HepG2 (cell line): ENCODE results near the gene ST6GALNAC3. TPM values are rescaled to one million over a fixed set of nuclear protein-coding genes. Genes with fewer than 3 reads are reported as not detected.

Source experiments
- ATAC-seq: fragments of 200-7000 bp; cut with Tn5 transposase; 3 replicates; pipeline ENCODE4 v1.9.1; 2020; ENCODE audit warnings: mild to moderate bottlenecking, moderate library complexity
- BruUV-seq: library from RNA; stranded (reverse); fragments of 400-500 nt; replicated peaks from 2 replicates; lab custom pipeline; 2021; lab: Mats Ljungman, UMichigan
- CTCF ChIA-PET: fragments of 300-600 bp; formaldehyde crosslinking; extraction: SDS; loops from one replicate; lab custom pipeline; 2021; ENCODE audit warnings: low total read pairs, inconsistent platforms, low intra/inter-chr PET ratio; lab: Yijun Ruan, JAX
- POLR2A ChIA-PET: fragments of 350-600 bp; sonication (Branson Sonifier 250); formaldehyde crosslinking; loops from one replicate; lab custom pipeline; 2020; ENCODE audit warnings: antibody characterized with exemption, inconsistent platforms; lab: Yijun Ruan, JAX
- DNase-seq: peaks from one replicate; pipeline ENCODE4 v3.0.0-alpha.2; 2015; ENCODE audit warnings: low spot score
- FAIRE-seq: peaks from 3 replicates; lab custom pipeline; 2011; peaks lifted over from hg19 to GRCh38; lab: Jason Lieb, UNC
- H2AFZ ChIP-seq: one replicate; pipeline ENCODE4 v1.6.1; 2011; ENCODE audit warnings: low read length, inconsistent platforms
- H3K27ac ChIP-seq: fragments of 300-600 bp; 3 replicates; pipeline ENCODE4 v1.8.0; 2011; ENCODE audit warnings: mixed run types, mild to moderate bottlenecking, mixed read lengths, low read length, inconsistent platforms; ENCODE audit not compliant: insufficient read depth; ENCODE audit errors: extremely low read length
- H3K27me3 ChIP-seq, 2 experiments: fragments of 200-600 bp in 1 of 2; 2 replicates in 1 of 2; 3 replicates in 1 of 2; pipeline versions ENCODE4 v1.6.0 to v1.8.0; 2011; ENCODE audit warnings: low read length in 2 of 2, mild to moderate bottlenecking in 2 of 2, moderate library complexity in 2 of 2, inconsistent platforms in 1 of 2; ENCODE audit not compliant: insufficient read depth in 2 of 2, control insufficient read depth in 1 of 2
- H3K36me3 ChIP-seq, 2 experiments: fragments of 200-600 bp in 1 of 2; replicated peaks in 1 of 2; 2 replicates in 1 of 2; 3 replicates in 1 of 2; pipeline versions ENCODE4 v1.5.1 to v1.8.0; 2011; ENCODE audit warnings: low read length in 2 of 2, inconsistent platforms in 1 of 2; ENCODE audit not compliant: insufficient read depth in 2 of 2, control insufficient read depth in 1 of 2
- H3K4me1 ChIP-seq: 2 replicates; pipeline ENCODE4 v1.5.1; 2012; ENCODE audit warnings: low read length, inconsistent platforms; ENCODE audit not compliant: insufficient read depth
- H3K4me2 ChIP-seq: 2 replicates; pipeline ENCODE4 v1.6.0; 2011; ENCODE audit warnings: low read depth, low read length, inconsistent platforms
- H3K4me3 ChIP-seq, 3 experiments: fragments of 200-600 bp in 1 of 3; sonication (generic), shearing (Covaris generic) in 1 of 3; replicated peaks in 1 of 3; 2 replicates each; pipeline ENCODE4 v1.5.1; 2011 to 2016; ENCODE audit warnings: low read length in 3 of 3, inconsistent platforms in 2 of 3, low read depth in 2 of 3, mild to moderate bottlenecking in 2 of 3, control low read depth in 1 of 3, mixed read lengths in 1 of 3; ENCODE audit not compliant: insufficient read depth in 1 of 3
- H3K79me2 ChIP-seq: one replicate; pipeline ENCODE4 v1.6.1; 2011; ENCODE audit warnings: low read length, inconsistent platforms; ENCODE audit not compliant: insufficient read depth
- H3K9ac ChIP-seq: 2 replicates; pipeline ENCODE4 v1.6.0; 2011; ENCODE audit warnings: mild to moderate bottlenecking, low read depth, low read length, inconsistent platforms; ENCODE audit not compliant: insufficient read depth
- H3K9me3 ChIP-seq: 2 replicates; pipeline ENCODE4 v1.5.1; 2012; ENCODE audit warnings: mild to moderate bottlenecking, low read length
- H4K20me1 ChIP-seq: 2 replicates; pipeline ENCODE4 v1.6.0; 2011; ENCODE audit warnings: inconsistent platforms, mild to moderate bottlenecking, low read length, moderate library complexity; ENCODE audit not compliant: insufficient read depth
- BCL6 ChIP-seq: IDR thresholded peaks from 2 replicates; pipeline ENCODE4 v1.6.1; 2016; ENCODE audit warnings: missing genetic modification reagents, missing compliant biosample characterization
- KLF12 ChIP-seq: sonication (generic); formaldehyde crosslinking; IDR thresholded peaks from 2 replicates; pipeline ENCODE4 v1.4.0; 2020; ENCODE audit warnings: missing genetic modification reagents, borderline replicate concordance
- NFIC ChIP-seq: IDR thresholded peaks from 2 replicates; pipeline ENCODE4 v1.6.1; 2012; ENCODE audit warnings: mild to moderate bottlenecking, low read length, inconsistent platforms
- RORA ChIP-seq: sonication (generic); formaldehyde crosslinking; IDR thresholded peaks from 2 replicates; pipeline ENCODE4 v1.5.0; 2020; ENCODE audit warnings: mild to moderate bottlenecking, missing genetic modification reagents, moderate library complexity
- SRY ChIP-seq: sonication (generic); formaldehyde crosslinking; IDR thresholded peaks from 2 replicates; pipeline ENCODE4 v1.8.0; 2022; ENCODE audit warnings: mild to moderate bottlenecking, missing genetic modification reagents
- TEF ChIP-seq: sonication (generic); formaldehyde crosslinking; IDR thresholded peaks from 2 replicates; pipeline ENCODE4 v1.5.0; 2020; ENCODE audit warnings: missing genetic modification reagents
- ZNF75D ChIP-seq: sonication (generic); formaldehyde crosslinking; IDR thresholded peaks from 2 replicates; pipeline ENCODE4 v1.8.1; 2023; ENCODE audit warnings: missing genetic modification reagents, mild to moderate bottlenecking, borderline replicate concordance
- WGBS: methylation state at CpG from one replicate; pipeline ENCODE4 v1.1.6; 2017; ENCODE audit warnings: low lambda C conversion rate; 5-methylcytosine and 5-hydroxymethylcytosine counted together
- in situ Hi-C: cut with HindIII; loops from 2 replicates; pipeline ENCODE4 v1.10.0; 2017; ENCODE audit warnings: low pct_unique_long_range_greater_than_20kb; ENCODE audit not compliant: extremely low pct_ligation_motif_present
- intact Hi-C: fragments of 100-400 bp; cut with micrococcal nuclease; formaldehyde crosslinking; loops from one replicate; pipeline ENCODE4 v1.10.0; 2022; ENCODE audit not compliant: unreplicated experiment
- polyA plus RNA-seq, 8 experiments: library from polyadenylated mRNA; depleted of rRNA in 3 of 8; stranded (reverse) in 7 of 8; unstranded in 1 of 8; fragments of >200 nt; fragmentation: Illumina TruSeq in 4 of 8; extraction: Trizol in 4 of 8; gene quantifications; 2 replicates each; pipeline versions ENCODE4 v1.2.1 to v1.2.3, GENCODE V29; 2011 to 2016; ENCODE audit warnings: low read depth in 4 of 8, missing spikeins in 1 of 8, mixed read lengths in 1 of 8; ENCODE audit not compliant: insufficient read depth in 1 of 8
- total RNA-seq, 5 experiments: library from RNA; depleted of rRNA; stranded (reverse); fragments of >200 nt; fragmentation: Illumina TruSeq; extraction: Trizol; gene quantifications; 2 replicates each; pipeline ENCODE4 v1.2.3, GENCODE V29; 2016; ENCODE audit warnings: low read depth in 1 of 5
- TF ChIP-seq, protein P1 (sequence below): sonication (generic); formaldehyde crosslinking; IDR thresholded peaks from 2 replicates; pipeline ENCODE4 v1.9.0; 2021; ENCODE audit warnings: mild to moderate bottlenecking, missing genetic modification reagents
- TF ChIP-seq, protein P2 (sequence below): IDR thresholded peaks from 2 replicates; pipeline ENCODE4 v1.6.1; 2016

ST6GALNAC3 gene
- total and polyA plus RNA-seq, 2 of the 13 experiments (the other 11 are each of a cell fraction or from before 2014, with no cell fraction given) = not detected

- TF ChIP-seq, protein P1, sequence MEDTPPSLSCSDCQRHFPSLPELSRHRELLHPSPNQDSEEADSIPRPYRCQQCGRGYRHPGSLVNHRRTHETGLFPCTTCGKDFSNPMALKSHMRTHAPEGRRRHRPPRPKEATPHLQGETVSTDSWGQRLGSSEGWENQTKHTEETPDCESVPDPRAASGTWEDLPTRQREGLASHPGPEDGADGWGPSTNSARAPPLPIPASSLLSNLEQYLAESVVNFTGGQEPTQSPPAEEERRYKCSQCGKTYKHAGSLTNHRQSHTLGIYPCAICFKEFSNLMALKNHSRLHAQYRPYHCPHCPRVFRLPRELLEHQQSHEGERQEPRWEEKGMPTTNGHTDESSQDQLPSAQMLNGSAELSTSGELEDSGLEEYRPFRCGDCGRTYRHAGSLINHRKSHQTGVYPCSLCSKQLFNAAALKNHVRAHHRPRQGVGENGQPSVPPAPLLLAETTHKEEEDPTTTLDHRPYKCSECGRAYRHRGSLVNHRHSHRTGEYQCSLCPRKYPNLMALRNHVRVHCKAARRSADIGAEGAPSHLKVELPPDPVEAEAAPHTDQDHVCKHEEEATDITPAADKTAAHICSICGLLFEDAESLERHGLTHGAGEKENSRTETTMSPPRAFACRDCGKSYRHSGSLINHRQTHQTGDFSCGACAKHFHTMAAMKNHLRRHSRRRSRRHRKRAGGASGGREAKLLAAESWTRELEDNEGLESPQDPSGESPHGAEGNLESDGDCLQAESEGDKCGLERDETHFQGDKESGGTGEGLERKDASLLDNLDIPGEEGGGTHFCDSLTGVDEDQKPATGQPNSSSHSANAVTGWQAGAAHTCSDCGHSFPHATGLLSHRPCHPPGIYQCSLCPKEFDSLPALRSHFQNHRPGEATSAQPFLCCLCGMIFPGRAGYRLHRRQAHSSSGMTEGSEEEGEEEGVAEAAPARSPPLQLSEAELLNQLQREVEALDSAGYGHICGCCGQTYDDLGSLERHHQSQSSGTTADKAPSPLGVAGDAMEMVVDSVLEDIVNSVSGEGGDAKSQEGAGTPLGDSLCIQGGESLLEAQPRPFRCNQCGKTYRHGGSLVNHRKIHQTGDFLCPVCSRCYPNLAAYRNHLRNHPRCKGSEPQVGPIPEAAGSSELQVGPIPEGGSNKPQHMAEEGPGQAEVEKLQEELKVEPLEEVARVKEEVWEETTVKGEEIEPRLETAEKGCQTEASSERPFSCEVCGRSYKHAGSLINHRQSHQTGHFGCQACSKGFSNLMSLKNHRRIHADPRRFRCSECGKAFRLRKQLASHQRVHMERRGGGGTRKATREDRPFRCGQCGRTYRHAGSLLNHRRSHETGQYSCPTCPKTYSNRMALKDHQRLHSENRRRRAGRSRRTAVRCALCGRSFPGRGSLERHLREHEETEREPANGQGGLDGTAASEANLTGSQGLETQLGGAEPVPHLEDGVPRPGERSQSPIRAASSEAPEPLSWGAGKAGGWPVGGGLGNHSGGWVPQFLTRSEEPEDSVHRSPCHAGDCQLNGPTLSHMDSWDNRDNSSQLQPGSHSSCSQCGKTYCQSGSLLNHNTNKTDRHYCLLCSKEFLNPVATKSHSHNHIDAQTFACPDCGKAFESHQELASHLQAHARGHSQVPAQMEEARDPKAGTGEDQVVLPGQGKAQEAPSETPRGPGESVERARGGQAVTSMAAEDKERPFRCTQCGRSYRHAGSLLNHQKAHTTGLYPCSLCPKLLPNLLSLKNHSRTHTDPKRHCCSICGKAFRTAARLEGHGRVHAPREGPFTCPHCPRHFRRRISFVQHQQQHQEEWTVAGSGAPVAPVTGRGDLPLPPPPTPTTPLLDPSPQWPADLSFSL (CRISPR knock-in tag) = no peak
- TF ChIP-seq RORA (CRISPR knock-in tag) = no peak
- no peak for TF ChIP-seq ZNF75D (CRISPR knock-in tag)
Observed at GRCh38 chr1:76290271-76290670, 215.7 kb downstream of the ST6GALNAC3 start (continued).

DNA sequence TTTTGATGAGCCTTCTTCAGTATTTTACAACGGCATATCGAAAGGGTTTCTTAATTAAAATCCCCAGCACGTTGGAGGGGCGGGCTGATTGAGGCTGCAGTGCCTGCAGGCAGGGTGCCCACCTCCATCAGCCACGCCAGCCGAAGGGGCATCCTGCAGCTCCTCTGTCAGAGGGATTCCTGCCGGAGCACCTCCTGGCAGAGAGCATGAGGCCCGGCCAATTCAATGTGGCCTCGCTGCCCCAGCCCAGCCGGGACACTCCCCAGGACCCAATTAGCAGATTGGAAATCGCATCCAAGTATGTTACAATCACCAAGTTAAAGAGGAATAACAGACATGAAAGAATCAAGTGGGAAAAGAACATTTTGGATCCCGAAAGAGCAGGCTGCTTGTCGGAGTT is 216.6 kb downstream of the ST6GALNAC3 start:
- ChIA-PET POLR2A (no interaction called here), CTCF (no interaction called here)
- FAIRE-seq = no peak
- H3K9ac ChIP-seq = no peak overlapping the region
- no peak for ATAC-seq
- DNase-seq = no peak
- no peak overlapping the region for H2AFZ ChIP-seq
- BruUV-seq = no TSS peak
- H3K4me2 ChIP-seq = no peak overlapping the region
- H3K9me3 ChIP-seq = no peaks in the 10 kb centered on the region
- H3K4me1 ChIP-seq = no peaks in the 10 kb centered on the region
- H3K79me2 ChIP-seq = no peaks in the 10 kb centered on the region
- 18% methylated on average over 13 of the region's 13 CpGs for WGBS
- in situ Hi-C loops = no loop called here
- no peaks in the 10 kb centered on the region for H4K20me1 ChIP-seq
- TF ChIP-seq NFIC (no peak), BCL6 (no peak), TEF (CRISPR knock-in tag) (no peak), SRY (CRISPR knock-in tag) (no peak), KLF12 (CRISPR knock-in tag) (no peak)
- TF ChIP-seq, protein P2, sequence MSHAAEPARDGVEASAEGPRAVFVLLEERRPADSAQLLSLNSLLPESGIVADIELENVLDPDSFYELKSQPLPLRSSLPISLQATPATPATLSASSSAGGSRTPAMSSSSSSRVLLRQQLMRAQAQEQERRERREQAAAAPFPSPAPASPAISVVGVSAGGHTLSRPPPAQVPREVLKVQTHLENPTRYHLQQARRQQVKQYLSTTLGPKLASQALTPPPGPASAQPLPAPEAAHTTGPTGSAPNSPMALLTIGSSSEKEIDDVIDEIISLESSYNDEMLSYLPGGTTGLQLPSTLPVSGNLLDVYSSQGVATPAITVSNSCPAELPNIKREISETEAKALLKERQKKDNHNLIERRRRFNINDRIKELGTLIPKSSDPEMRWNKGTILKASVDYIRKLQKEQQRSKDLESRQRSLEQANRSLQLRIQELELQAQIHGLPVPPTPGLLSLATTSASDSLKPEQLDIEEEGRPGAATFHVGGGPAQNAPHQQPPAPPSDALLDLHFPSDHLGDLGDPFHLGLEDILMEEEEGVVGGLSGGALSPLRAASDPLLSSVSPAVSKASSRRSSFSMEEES (CRISPR knock-in tag) = no peak
- TF ChIP-seq, all 625 proteins: peak for 0
- H3K27me3 ChIP-seq = no peaks in the 10 kb centered on the region
- no peaks in the 10 kb centered on the region for H3K36me3 ChIP-seq
- intact Hi-C loops = no loop called here
- H3K27ac ChIP-seq = no peak overlapping the region
- H3K4me3 ChIP-seq = no peak overlapping the region
